ENCODE data around the gene C1QTNF6.
"Not testable (repeated sequence)": the region's sequence is repeated elsewhere in the genome, so short reads cannot be mapped to it uniquely, and the experiment has no call there.

C1QTNF6 gene

DNA sequence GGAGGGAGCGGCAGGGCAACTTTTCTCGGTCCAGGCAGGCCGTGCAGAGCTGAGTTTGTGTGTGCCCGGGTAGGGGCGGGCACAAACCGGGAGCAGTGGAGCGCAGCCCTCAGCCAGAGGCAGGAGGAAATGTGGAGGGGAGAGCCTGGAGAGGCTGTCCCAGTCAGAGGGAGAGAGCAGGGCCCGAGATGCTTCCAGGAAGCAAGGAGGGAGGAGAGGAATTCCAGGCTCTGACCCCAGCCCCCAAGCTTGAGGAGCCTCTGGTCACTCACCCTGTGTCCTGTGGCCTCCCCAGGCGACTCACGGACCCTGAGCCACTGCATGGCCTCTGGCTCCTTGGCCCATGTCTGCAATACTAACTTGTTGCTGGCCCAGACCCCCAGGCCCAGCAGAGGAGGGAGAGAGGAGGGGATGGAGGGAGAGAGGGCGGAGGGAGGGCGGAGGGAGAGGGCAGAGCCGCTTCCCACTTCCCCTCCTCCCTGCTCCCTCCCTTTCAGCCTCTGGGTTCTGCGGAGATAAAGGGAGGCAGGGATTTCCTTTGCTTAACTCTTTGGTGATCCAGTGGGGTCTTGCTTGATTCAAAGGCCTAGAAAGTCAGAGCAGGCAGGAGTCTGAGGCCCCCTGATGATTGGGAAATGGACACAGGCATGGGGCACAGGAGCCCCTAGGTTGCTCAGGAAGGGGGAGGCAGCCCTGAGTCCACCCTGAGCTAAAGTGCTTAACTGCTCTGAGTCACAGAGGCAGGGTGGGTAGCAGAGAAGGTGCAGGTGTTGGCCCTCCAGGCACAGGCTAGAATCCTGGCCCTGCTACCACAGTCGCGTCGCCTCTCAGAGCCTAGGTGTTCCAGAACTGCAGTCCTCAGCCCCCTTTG is at the start of gene C1QTNF6:
C1QTNF6 (minus strand) TSS at position 357 of the 871 bp plus-strand sequence; CDS start at position 323, 34 bp downstream.
- in situ Hi-C loops (cut with HindIII; ENCODE audit: low sequenced_read_pairs), result no loop called here
- peak within 1 kb of the TSS; percentile 16 for H3K4me3 ChIP-seq (ENCODE audit: low read depth, low read length)
- TF ChIP-seq CTCF (IDR thresholded peaks at IDR 0.05; ENCODE audit: low read depth, low read length), result no peak
- no peak for DNase-seq (ENCODE audit: low read depth, low spot score)

DNA sequence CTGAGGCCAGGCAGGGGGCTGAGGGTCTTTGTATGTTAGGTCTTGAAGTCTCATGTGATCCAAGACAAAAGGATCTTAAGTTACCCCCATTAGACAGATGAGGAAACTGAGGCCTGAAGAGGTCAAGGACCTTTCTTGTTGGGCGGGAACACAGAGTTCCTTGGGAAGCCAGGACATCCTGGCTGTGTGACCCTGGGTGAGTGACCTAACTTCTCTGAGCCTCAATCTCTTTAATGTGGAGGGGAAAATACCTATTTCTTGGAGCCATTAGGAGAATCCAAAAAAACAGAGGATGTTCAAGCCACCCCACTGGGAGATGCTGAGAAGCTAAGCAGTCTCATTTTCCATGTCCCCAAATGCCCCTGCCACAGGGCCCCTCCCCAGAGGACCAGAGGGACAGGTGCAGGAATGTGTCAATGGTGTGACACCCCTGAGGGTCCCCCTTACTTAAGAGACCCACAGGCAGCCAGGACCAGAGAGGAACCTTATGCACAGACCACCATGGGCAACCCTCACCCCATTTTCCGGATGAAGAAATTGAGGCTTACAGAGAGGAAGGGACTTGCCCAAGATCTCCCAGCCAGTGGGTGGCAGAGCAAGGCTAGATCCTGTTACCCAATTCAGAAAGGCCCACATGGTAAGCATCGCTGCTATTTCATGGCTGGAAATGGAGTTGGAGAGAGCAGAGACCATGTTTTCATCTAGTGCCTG is 48.0 kb upstream of the C1QTNF6 start:
- no peak overlapping the region for H3K4me3 ChIP-seq (ENCODE audit: low read depth, low read length)
- no peak for DNase-seq (ENCODE audit: low read depth, low spot score)
- no peak for TF ChIP-seq CTCF (IDR thresholded peaks at IDR 0.05; ENCODE audit: low read depth, low read length)
- in situ Hi-C loops (cut with HindIII; ENCODE audit: low sequenced_read_pairs), result no loop called here

- no peak for DNase-seq (ENCODE audit: low read depth, low spot score)
- TF ChIP-seq CTCF (IDR thresholded peaks at IDR 0.05; ENCODE audit: low read depth, low read length), result no peak
- in situ Hi-C loops (cut with HindIII; ENCODE audit: low sequenced_read_pairs), result no loop called here
- no peak overlapping the region for H3K4me3 ChIP-seq (ENCODE audit: low read depth, low read length)
These were observed 47.0 kb upstream of the C1QTNF6 start for GRCh38 chr22:37234736-37235711.

DNA sequence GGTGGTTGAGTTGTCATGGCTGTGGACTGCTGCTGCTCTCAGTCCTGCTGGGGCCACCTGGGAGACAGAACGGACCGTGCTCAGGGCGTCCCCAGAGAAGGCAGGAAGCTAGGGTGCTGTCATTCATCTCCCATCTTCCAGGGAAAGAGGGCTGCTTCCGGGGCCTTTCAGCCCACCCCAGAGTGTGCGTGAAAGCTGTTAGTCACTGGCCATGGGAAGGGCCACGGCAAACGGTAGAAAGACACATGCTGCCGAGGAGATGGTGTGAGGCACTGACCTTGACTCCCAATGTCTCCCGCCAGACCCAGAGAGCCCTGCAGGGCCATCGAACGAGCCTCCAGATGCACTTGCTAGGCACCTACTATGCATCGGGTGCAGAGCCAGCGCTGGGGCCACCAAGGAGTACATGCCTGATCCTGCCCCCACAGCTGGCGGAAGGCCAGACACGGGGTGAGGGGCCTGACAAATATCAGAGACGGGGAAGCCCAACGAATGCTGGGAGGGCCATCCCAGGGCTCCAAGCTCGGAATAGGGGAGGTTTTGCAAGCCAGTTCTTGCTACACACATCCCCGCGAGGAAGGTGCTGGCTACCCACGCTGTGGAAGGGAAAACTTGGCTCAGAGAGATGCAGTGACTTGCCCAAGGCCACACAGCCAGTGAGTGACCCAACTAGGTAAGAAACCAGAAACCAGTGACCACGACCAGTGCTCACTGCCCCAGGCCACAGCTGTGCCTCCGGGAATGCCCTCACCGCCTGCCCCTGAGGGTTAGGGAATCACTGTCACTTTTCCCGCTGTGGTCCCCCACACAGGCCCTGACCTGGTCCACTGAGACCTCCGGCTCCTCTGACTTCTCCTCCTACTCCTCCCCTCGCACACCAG is 45.9 kb upstream of the C1QTNF6 start:
- DNase-seq (ENCODE audit: low read depth, low spot score), result no peak
- no peak overlapping the region for H3K4me3 ChIP-seq (ENCODE audit: low read depth, low read length)
- in situ Hi-C loops (cut with HindIII; ENCODE audit: low sequenced_read_pairs), result no loop called here
- TF ChIP-seq CTCF (IDR thresholded peaks at IDR 0.05; ENCODE audit: low read depth, low read length), result no peak

DNA sequence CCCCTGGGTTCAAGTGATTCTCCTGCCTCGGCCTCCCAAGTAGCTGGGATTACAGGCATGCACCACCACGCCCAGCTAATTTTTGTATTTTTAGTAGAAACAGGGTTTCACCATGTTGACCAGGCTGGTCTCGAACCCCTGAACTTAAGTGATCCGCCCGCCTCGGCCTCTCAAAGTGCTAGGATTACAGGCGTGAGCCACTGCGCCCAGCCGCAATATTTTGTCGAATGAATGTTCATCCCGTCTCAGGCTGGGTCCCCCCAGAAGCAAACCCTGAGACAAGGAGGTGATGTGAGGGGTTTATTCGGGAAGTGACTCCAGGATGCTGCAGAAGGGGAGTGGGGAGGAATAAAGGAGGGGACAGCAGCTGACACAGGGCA is 45.3 kb upstream of the C1QTNF6 start:
- H3K4me3 ChIP-seq (ENCODE audit: low read depth, low read length); in situ Hi-C loops (cut with HindIII; ENCODE audit: low sequenced_read_pairs); DNase-seq (ENCODE audit: low read depth, low spot score): not testable (repeated sequence)

DNA sequence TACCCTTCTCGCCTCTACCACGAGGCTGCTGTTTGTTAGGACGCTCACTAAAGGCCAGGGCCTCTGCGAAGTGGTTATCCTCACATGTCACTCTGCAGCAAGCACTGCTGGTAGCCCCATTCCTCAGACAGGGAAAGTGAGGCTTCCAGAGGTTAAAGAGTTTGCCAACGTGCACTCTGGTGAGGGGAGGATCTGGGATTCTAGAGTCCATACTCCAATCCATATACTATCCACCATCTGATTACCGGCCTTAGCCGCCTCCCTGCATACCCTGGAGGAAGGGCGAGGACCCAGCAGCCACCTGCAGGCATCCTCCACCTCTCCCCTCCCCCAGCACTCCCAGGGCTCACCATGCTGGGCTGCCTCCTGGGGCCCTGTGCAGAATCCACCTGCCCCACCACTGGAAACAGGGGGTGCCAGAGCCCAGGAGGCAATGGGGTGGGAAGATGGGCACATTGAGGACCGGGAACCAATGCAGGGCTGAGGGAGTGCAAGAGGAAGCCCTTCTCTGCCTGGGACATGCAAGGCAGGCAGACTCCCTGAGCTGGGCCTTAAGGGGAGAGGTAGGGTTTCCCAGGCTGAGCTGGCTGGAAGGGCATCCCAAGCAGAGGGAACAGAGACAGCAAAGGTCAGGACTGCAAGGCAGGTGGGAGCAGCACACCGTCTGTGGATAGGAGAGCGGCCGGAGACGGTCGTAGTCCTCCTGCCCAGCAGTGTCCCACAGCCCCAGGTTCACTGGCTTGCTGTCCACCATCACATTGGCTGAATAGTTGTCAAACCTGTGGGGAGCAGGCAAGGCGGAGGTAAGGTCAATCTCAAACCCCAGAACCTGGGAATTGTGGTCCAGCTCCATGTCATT is 44.3 kb upstream of the C1QTNF6 start:
- in situ Hi-C loops (cut with HindIII; ENCODE audit: low sequenced_read_pairs), result no loop called here

More for the DNA sequence above, 44.3 kb upstream of the C1QTNF6 start:
- no peak for TF ChIP-seq CTCF (IDR thresholded peaks at IDR 0.05; ENCODE audit: low read depth, low read length)
- DNase-seq (ENCODE audit: low read depth, low spot score), result no peak
- H3K4me3 ChIP-seq (ENCODE audit: low read depth, low read length), result no peak overlapping the region
